Muscle layer of duodenum (tissue), 2 donors: Measurements from ENCODE around the gene CBX7.

ENCODE experiments used
- H3K27ac ChIP-seq: one replicate; pipeline ENCODE4 v1.7.0; 2013; ENCODE audit warnings: mild to moderate bottlenecking, low read length
- H3K27me3 ChIP-seq: one replicate; pipeline ENCODE4 v1.7.0; 2013; ENCODE audit warnings: low read depth, mild to moderate bottlenecking, control low read depth, low read length
- H3K36me3 ChIP-seq, 2 donors: one replicate each; pipeline ENCODE4 v1.7.0; 2013; ENCODE audit warnings: low read length in 2 of 2, control low read depth in 1 of 2, mild to moderate bottlenecking in 1 of 2; ENCODE audit not compliant: insufficient read depth in 2 of 2, control insufficient read depth in 1 of 2
- H3K4me1 ChIP-seq, 2 donors: one replicate each; pipeline ENCODE4 v1.7.0; 2013; ENCODE audit warnings: low read length in 2 of 2, mild to moderate bottlenecking in 2 of 2, control low read depth in 1 of 2, moderate library complexity in 1 of 2; ENCODE audit not compliant: insufficient read depth in 2 of 2, control insufficient read depth in 1 of 2
- H3K4me3 ChIP-seq, 2 donors: one replicate each; pipeline ENCODE4 v1.7.0; 2013; ENCODE audit warnings: low read length in 2 of 2, low read depth in 1 of 2, mild to moderate bottlenecking in 1 of 2
- H3K9me3 ChIP-seq, 2 donors: one replicate each; pipeline ENCODE4 v1.7.0; 2013; ENCODE audit warnings: low read length in 2 of 2, control low read depth in 1 of 2, mild to moderate bottlenecking in 1 of 2; ENCODE audit not compliant: control insufficient read depth in 1 of 2
- donor health status: healthy.

Gene CBX7

GRCh38 chr22:39152024-39152510 lies 413 bp downstream of the CBX7 start:
- Histone ChIP-seq H3K4me1 (peaks cover 11 to 44% of the 10 kb centered on the region in 2 donors), H3K4me3 (peak overlapping the region; percentile 76 to 85), H3K36me3 (peaks cover 5% of the 10 kb centered on the region in 2 donors), H3K27ac (peak overlapping the region; percentile 79), H3K27me3 (peaks cover 9% of the 10 kb centered on the region), H3K9me3 (no peaks in the 10 kb centered on the region)

GRCh38 chr22:39151329-39151975 lies 1.0 kb downstream of the CBX7 start:
- H3K4me1 ChIP-seq, result peaks cover 14 to 49% of the 10 kb centered on the region in 2 donors
- peak overlapping the region; percentile 79 for H3K27ac ChIP-seq
- H3K9me3 ChIP-seq, result no peaks in the 10 kb centered on the region
- H3K27me3 ChIP-seq, result peaks cover 9% of the 10 kb centered on the region
- H3K36me3 ChIP-seq, result peaks cover 5% of the 10 kb centered on the region in 2 donors
- H3K4me3 ChIP-seq, result peak overlapping the region; percentile 76 to 85

- no peaks in the 10 kb centered on the region for H3K9me3 ChIP-seq
- H3K27ac ChIP-seq, result peak overlapping the region; percentile 79
- peaks cover 5% of the 10 kb centered on the region in 2 donors for H3K36me3 ChIP-seq
- peaks cover 9% of the 10 kb centered on the region for H3K27me3 ChIP-seq
- H3K4me1 ChIP-seq, result peaks cover 18 to 55% of the 10 kb centered on the region in 2 donors
- H3K4me3 ChIP-seq, result peak overlapping the region in 1 of 2 donors; percentile 85
Measured at GRCh38 chr22:39150848-39151215, 1.6 kb downstream of the CBX7 start.

- peaks cover 5% of the 10 kb centered on the region in 2 donors for H3K36me3 ChIP-seq
- peaks cover 18 to 56% of the 10 kb centered on the region in 2 donors for H3K4me1 ChIP-seq
- no peak overlapping the region for H3K27ac ChIP-seq
- H3K9me3 ChIP-seq, result no peaks in the 10 kb centered on the region
- H3K4me3 ChIP-seq, result peak overlapping the region; percentile 1 to 85
- H3K27me3 ChIP-seq, result peaks cover 9% of the 10 kb centered on the region
Measured at GRCh38 chr22:39149915-39150847, 2.3 kb downstream of the CBX7 start.

DNA sequence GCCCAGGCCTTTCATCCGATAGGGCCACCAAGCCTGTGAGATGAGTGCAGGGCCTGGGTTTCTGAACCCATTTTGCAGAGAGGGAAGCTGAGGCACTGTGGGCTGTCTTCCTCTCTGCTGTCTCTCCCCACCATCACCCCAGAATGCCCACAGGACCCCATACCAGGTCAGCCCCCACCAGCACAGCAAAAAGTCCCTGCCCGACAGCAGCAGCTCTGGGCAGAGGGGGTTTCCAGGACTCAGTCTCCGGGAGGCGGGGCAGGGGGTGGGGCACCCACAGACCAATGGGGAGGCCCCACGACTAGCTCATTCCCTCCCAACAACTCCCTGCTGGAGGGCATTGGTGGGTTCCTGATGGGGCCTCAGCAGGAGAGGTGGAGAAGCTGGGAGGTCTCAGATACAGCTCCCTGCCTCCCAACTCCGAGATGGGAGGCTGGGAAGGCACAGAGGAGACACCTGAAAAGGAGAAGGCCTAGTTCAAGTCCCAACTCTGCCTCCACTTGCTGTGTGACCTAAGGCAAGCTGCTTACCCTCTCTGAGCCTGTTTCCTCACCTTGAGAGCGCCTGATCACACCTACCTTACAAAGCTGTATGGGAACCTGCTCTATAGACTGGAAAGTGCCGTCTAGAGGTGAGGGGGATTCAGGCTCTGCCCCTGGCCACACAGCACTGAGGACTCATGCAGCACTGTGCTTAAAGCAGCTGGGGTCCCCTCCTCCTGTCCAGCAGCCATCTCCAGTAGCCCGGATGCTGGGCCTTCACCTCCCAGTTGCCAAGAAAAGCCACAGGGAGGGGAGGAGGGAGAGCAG lies 3.5 kb downstream of the CBX7 start:
- Histone ChIP-seq H3K27me3 (peaks cover 9% of the 10 kb centered on the region), H3K36me3 (peaks cover 5% of the 10 kb centered on the region in 2 donors), H3K27ac (peak overlapping the region; percentile 53), H3K4me1 (peaks cover 19 to 68% of the 10 kb centered on the region in 2 donors), H3K4me3 (peak overlapping the region in 1 of 2 donors; percentile 85), H3K9me3 (no peaks in the 10 kb centered on the region)

- Histone ChIP-seq H3K4me1 (peaks cover 23 to 72% of the 10 kb centered on the region in 2 donors), H3K27ac (peak overlapping the region; percentile 51), H3K9me3 (no peaks in the 10 kb centered on the region), H3K27me3 (peaks cover 2% of the 10 kb centered on the region), H3K4me3 (peak overlapping the region in 1 of 2 donors; percentile 30), H3K36me3 (peaks cover 5% of the 10 kb centered on the region in 2 donors)
Measured at GRCh38 chr22:39148026-39148726, 4.3 kb downstream of the CBX7 start.

DNA sequence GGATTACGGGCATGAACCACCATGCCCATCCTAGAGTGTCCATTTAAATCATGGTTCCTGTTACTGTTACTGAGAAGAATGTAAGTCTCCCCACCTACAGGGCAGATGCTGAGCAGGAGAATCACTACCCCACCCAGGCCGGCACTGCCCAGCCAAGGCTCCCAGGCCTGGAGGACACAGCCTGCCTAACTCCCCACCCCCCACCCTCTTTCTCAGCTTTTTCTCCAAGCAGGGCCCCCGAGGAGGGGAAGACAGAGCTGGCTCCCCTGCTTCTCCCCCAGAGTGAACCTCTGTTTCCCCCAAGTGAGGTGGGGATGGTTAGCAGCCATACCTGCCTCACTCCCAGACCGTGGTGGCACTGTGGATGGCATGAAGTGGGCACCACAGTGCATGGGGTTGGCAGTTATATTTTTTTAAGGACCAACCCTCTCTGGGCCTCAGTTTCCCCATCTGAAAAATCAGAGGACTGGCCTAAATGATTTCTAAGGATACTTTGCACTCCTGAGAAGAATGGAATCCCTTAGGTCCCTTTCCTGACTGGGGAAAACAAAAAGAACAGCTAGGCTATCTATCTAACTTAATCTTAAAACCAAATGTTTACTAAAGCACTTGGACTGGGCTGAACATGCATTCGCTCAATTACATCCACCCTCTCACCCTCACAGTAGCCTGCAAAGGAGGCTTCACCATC lies 5.0 kb downstream of the CBX7 start:
- H3K4me1 ChIP-seq, result peaks cover 23 to 72% of the 10 kb centered on the region in 2 donors
- no peaks in the 10 kb centered on the region for H3K27me3 ChIP-seq
- peaks cover 5% of the 10 kb centered on the region in 2 donors for H3K36me3 ChIP-seq
- no peak overlapping the region for H3K4me3 ChIP-seq
- H3K27ac ChIP-seq, result peak overlapping the region; percentile 51
- no peaks in the 10 kb centered on the region for H3K9me3 ChIP-seq

DNA sequence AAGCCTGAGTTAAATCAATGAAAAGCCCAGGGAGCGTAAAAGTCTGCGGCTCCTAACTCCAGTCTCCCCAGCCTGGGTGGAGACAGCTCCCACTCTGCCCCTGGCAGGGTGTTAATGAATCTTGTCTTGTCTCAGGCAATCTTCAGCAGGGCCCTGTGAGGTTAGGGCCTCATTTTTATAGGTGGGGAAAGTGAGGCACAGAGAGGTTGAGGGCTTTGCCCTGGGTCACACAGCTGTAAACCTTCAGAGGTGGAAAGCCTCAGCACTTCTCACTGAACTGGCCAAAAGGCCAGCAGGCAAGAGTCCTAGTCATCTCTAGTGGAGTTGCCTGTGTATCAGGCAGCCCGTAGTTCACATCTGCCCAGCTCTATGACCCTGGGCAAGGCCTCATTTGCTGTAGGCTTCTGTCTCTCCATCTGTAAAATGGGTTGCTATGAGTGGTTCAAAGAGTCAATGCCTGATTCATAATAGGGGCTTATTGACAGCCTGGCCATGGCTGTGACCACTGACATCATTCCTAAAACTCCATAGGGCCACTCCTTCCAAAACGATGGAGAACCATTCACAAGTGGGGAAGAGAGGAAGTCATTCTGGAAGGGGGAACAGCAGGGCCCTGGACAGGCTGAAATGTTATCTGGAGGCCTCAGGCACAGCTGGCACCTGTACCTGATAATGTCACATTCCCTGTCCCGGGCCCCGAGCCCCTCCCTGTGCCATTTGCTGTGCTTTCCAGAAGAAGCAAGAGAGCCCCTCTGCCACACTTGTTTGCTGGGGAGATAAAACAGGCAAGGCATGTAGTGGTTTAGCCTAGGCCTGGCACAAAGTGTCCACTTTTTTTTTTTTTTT lies 6.0 kb downstream of the CBX7 start:
- no peaks in the 10 kb centered on the region for H3K27me3 ChIP-seq
- H3K4me1 ChIP-seq, result peaks cover 23 to 71% of the 10 kb centered on the region in 2 donors
- H3K9me3 ChIP-seq, result no peaks in the 10 kb centered on the region
- H3K36me3 ChIP-seq, result peaks cover 5% of the 10 kb centered on the region in 2 donors
- H3K4me3 ChIP-seq, result peak overlapping the region; percentile 56 to 92
- peak overlapping the region; percentile 78 for H3K27ac ChIP-seq

DNA sequence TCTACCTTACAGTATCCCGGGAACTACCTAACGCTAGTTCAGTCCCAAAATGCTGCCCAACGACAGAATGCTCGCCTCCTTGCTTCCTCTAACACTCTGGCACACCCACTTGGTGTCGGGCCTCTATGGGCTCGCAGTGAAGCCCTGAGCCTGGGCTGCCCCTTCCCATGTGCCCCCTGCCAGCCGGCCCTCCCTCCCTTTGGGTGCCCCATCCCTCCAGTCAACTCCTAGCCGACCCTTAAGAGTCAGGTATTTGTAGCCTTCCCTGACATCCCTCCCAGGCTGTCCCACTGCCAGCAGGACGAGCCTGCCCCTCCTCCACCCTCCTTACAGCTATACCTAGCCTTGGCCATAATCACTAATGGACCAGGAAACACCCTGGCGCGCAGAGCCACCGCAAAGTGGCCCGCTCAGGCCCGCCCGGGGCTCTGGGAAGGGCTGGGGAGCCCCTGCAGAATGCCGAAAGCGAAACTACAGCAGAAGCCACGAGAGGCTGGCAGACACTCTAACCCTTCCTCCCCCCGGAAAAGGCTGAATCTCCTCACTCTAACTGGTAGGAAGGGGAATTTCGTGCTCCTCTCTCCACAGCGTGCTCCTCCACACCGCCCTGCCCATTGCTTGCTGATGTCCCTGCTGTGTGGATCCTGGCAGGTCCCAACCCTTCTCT lies 8.2 kb downstream of the CBX7 start:
- peaks cover 16 to 49% of the 10 kb centered on the region in 2 donors for H3K4me1 ChIP-seq
- H3K27ac ChIP-seq, result peak overlapping the region; percentile 77

More for the DNA sequence above, 8.2 kb downstream of the CBX7 start:
- H3K27me3 ChIP-seq, result no peaks in the 10 kb centered on the region
- H3K36me3 ChIP-seq, result peaks cover 2 to 8% of the 10 kb centered on the region in 2 donors
- H3K9me3 ChIP-seq, result no peaks in the 10 kb centered on the region
- H3K4me3 ChIP-seq, result peak overlapping the region; percentile 84 to 92
